Nephron (organoid): ENCODE results near the gene RPL5.

Experiments
- H3K27ac Mint-ChIP-seq, 3 experiments: 2 replicates each; pipeline ENCODE4 v1.8.0; 2020; ENCODE audit warnings: mixed read lengths in 3 of 3, mild to moderate bottlenecking in 2 of 3, moderate library complexity in 1 of 3
- H3K27me3 Mint-ChIP-seq: 2 replicates; pipeline ENCODE4 v1.8.0; 2021; ENCODE audit warnings: low read depth, mild to moderate bottlenecking, moderate library complexity, mixed read lengths
- H3K36me3 Mint-ChIP-seq: 2 replicates; pipeline ENCODE4 v1.8.0; 2020; ENCODE audit warnings: low read depth, mixed read lengths
- H3K4me1 Mint-ChIP-seq: 2 replicates; pipeline ENCODE4 v1.8.0; 2020; ENCODE audit warnings: mixed read lengths
- H3K4me3 Mint-ChIP-seq, 3 experiments: 2 replicates each; pipeline ENCODE4 v1.8.0; 2020; ENCODE audit warnings: mild to moderate bottlenecking in 3 of 3, mixed read lengths in 3 of 3, moderate library complexity in 2 of 3
- H3K9me3 Mint-ChIP-seq: 2 replicates; pipeline ENCODE4 v1.8.0; 2020; ENCODE audit warnings: mixed read lengths
- TF ChIP-seq, protein P1 (sequence below), 3 experiments: fragments of 200-600 bp; sonication (generic); IDR thresholded peaks; one replicate each; pipeline ENCODE4 v1.5.0; 2021; ENCODE audit warnings: antibody characterized with exemption in 3 of 3; ENCODE audit not compliant: unreplicated experiment in 3 of 3

The RPL5 gene

DNA sequence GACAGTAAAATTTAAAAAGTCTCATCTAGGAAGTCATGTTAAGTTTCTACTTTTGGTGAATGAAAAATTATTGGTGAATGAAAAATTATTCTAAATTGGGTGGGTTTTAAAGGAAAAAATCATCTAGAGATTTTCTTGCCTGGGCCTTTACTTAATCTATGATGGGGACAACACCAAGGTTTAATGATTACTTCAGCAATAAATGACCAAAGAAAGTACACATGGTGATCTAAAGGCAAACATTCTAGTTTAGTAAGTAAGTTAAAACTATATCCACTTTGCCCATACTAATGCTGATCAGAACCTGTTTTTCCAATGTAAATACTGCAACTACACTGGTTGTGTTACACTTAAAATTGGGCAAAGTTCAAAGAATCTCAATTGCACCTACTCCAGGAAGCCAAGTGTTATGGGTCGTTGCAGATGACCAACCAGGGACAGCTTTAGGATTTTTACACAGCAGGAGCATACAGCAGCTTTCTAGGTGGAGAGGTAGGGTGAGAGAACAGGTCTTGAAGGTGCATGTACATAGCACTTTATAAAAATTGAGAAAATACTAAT lies 14.6 kb upstream of the RPL5 start:
- TF ChIP-seq, protein P1, sequence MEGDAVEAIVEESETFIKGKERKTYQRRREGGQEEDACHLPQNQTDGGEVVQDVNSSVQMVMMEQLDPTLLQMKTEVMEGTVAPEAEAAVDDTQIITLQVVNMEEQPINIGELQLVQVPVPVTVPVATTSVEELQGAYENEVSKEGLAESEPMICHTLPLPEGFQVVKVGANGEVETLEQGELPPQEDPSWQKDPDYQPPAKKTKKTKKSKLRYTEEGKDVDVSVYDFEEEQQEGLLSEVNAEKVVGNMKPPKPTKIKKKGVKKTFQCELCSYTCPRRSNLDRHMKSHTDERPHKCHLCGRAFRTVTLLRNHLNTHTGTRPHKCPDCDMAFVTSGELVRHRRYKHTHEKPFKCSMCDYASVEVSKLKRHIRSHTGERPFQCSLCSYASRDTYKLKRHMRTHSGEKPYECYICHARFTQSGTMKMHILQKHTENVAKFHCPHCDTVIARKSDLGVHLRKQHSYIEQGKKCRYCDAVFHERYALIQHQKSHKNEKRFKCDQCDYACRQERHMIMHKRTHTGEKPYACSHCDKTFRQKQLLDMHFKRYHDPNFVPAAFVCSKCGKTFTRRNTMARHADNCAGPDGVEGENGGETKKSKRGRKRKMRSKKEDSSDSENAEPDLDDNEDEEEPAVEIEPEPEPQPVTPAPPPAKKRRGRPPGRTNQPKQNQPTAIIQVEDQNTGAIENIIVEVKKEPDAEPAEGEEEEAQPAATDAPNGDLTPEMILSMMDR (IDR thresholded peaks at IDR 0.05; ENCODE audit: unreplicated experiment in 3 of 3), result no peak
- Mint-ChIP-seq H3K27ac (peak overlapping the region in 1 of 3 experiments; percentile 75), H3K4me1 (no peaks in the 10 kb centered on the region), H3K4me3 (no peak overlapping the region), H3K9me3 (no peaks in the 10 kb centered on the region), H3K27me3 (no peaks in the 10 kb centered on the region), H3K36me3 (no peaks in the 10 kb centered on the region)

DNA sequence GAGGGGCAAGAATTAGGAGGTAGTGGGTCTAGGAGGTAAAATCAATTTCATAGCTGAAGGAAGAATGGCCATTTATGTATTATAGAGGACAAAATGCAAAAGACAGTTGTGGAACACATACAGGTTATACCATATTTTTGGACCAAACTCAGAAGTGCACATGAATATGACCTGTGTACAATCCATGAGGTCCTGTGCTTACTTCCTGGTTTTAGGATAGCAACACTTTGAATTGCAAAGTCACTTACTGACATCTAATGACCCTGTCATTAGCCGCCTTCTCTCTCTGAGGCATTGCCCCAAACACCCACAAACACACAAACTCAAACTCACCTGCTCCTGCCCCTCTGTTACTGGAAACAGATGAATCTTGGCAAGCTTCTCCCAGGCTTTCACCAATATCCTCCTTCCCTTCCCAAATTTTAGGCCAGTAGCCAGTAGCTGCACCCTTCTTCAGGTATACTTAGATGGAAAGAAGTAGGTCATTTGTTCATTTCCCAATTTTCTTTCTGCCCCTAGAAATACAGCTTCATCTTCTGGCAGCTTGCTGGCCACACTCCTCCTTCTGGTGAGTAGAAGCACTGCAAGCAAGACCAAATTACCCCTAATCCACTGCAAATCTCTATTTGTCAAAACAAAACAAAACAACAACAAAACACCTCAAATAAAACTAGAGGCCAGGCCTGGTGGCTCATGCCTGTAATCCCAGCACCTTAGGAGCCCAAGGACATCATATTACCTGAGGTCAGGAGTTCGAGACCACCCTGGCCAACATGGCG lies 13.7 kb upstream of the RPL5 start:
- H3K27me3 Mint-ChIP-seq, result no peaks in the 10 kb centered on the region
- H3K9me3 Mint-ChIP-seq, result no peaks in the 10 kb centered on the region
- H3K4me3 Mint-ChIP-seq, result no peak overlapping the region
- no peaks in the 10 kb centered on the region for H3K36me3 Mint-ChIP-seq
- no peak overlapping the region for H3K27ac Mint-ChIP-seq
- no peaks in the 10 kb centered on the region for H3K4me1 Mint-ChIP-seq
- TF ChIP-seq, protein P1 (IDR thresholded peaks at IDR 0.05; ENCODE audit: unreplicated experiment in 3 of 3), result peak; percentile 44 to 55 (median 45)

DNA sequence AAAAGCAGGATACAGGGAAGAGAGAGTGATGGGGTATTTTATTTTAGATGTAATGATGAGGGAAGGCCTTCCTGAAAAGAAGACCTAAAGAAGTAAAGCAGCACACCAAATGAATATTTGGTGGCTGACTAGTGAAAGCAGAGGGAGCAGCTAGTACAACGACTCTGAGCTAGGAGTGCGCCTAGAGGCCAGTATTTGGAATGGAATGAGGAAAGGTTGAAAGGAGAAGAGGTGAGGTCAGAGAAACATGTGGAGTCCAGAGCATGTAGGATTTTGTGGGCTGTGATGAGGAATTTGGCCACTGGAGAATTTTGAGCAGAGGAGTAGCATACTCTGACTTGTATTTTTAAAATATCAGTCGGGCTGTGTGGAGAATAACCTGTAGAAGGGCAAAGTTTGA lies 11.8 kb upstream of the RPL5 start:
- Mint-ChIP-seq H3K9me3 (no peaks in the 10 kb centered on the region), H3K4me1 (no peaks in the 10 kb centered on the region), H3K36me3 (no peaks in the 10 kb centered on the region), H3K27ac (no peak overlapping the region), H3K4me3 (no peak overlapping the region), H3K27me3 (no peaks in the 10 kb centered on the region)
- TF ChIP-seq, protein P1 (IDR thresholded peaks at IDR 0.05; ENCODE audit: unreplicated experiment in 3 of 3), result no peak

DNA sequence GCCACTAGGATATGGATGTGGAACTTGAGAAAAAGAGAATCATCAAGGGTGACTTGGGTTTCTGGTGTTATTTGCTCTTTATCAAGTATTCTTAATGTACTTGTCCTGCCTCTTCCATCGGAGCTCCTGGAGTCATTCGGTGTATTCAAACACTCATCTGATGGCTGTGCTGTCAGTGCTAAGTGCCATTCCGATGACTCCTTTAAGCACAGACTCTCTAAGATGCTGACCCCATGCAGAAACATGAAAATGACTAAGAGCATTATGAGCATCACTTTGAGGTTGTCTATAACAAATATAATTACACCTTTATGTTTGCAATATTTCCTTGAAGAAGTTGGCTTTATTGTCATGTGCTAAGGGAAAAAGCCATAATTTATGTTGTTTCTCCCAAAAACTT lies 11.3 kb upstream of the RPL5 start:
- no peaks in the 10 kb centered on the region for H3K27me3 Mint-ChIP-seq
- TF ChIP-seq, protein P1 (IDR thresholded peaks at IDR 0.05; ENCODE audit: unreplicated experiment in 3 of 3), result no peak
- no peaks in the 10 kb centered on the region for H3K36me3 Mint-ChIP-seq
- H3K9me3 Mint-ChIP-seq, result no peaks in the 10 kb centered on the region
- no peak overlapping the region for H3K27ac Mint-ChIP-seq
- H3K4me1 Mint-ChIP-seq, result no peaks in the 10 kb centered on the region
- H3K4me3 Mint-ChIP-seq, result no peak overlapping the region

DNA sequence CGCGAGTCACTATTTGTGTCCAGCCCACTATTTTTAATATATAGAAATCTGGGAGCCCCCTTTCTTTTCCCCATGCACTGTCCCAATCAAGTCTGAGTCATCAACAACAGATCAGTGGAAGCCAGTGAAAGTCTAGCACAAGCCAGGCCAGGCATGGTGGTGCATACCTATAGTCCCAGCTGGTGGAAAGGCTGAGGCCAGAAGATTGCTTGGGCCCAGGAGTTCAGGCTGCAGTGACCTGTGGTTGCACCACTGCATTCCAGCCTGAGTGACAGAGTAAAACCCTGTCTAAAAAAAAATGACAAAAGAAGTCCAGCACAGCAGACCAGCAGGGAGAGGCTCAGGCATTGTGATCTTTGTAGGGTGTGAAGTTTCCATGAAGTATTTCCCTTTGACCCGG lies 9.0 kb upstream of the RPL5 start:
- TF ChIP-seq, protein P1 (IDR thresholded peaks at IDR 0.05; ENCODE audit: unreplicated experiment in 3 of 3), result no peak
- no peak overlapping the region for H3K27ac Mint-ChIP-seq
- no peaks in the 10 kb centered on the region for H3K36me3 Mint-ChIP-seq

DNA sequence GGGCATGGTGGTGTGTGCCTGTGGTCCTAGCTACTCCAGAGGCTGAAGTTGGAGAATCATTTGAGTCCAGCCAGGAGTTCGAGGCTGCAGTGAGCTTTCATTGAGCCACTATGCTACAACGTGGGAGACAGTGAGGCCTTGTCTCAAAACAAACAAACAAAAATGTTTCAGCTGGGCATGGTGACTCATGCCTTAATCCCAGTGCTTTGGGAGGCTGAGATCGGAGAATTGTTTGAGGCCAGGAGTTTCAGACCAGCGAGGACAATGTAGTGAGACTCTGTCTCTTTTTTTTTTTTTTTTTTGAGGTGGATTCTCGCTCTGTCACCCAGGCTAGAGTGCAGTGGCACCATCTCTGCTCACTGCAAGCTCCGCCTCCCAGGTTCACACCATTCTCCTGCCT lies 5.0 kb upstream of the RPL5 start:
- no peaks in the 10 kb centered on the region for H3K4me1 Mint-ChIP-seq
- H3K27ac Mint-ChIP-seq, result no peak overlapping the region
- TF ChIP-seq, protein P1 (IDR thresholded peaks at IDR 0.05; ENCODE audit: unreplicated experiment in 3 of 3), result no peak
- H3K9me3 Mint-ChIP-seq, result no peaks in the 10 kb centered on the region
- H3K36me3 Mint-ChIP-seq, result no peaks in the 10 kb centered on the region
- H3K27me3 Mint-ChIP-seq, result no peaks in the 10 kb centered on the region
- no peak overlapping the region for H3K4me3 Mint-ChIP-seq

More for the DNA sequence above, 9.0 kb upstream of the RPL5 start:
- H3K4me3 Mint-ChIP-seq, result no peak overlapping the region
- H3K4me1 Mint-ChIP-seq, result no peaks in the 10 kb centered on the region
- no peaks in the 10 kb centered on the region for H3K27me3 Mint-ChIP-seq
- no peaks in the 10 kb centered on the region for H3K9me3 Mint-ChIP-seq
